ENCODE results near the gene EZH2.

- TF ChIP-seq POLR2A (IDR thresholded peaks at IDR 0.05) (no peak), CTCF (IDR thresholded peaks at IDR 0.05) (no peak), EP300 (IDR thresholded peaks at IDR 0.05) (no peak)
Observed at GRCh38 chr7:148914208-148914777, 30.2 kb upstream of the EZH2 start.

Measured in ovary (tissue), 3 donors.